Mesenchymal stem cell (in vitro differentiated cells and primary cell): Measurements from ENCODE around the gene RAB11FIP4.

Source experiments
- DNase-seq: peaks from one replicate; pipeline ENCODE4 v3.0.0-alpha.2; 2013
- H2AFZ ChIP-seq: one replicate; pipeline ENCODE4 v1.6.1; 2013; ENCODE audit warnings: low read depth, mild to moderate bottlenecking, control low read depth, inconsistent platforms, low read length, moderate library complexity
- H2AK5ac ChIP-seq: 2 replicates; pipeline ENCODE4 v1.6.1; 2013; ENCODE audit warnings: low read length, moderate library complexity, mild to moderate bottlenecking, inconsistent platforms; ENCODE audit not compliant: severe bottlenecking
- H2BK120ac ChIP-seq: one replicate; pipeline ENCODE4 v1.6.1; 2013; ENCODE audit warnings: low read depth, mild to moderate bottlenecking, inconsistent platforms, low read length, moderate library complexity
- H2BK12ac ChIP-seq, 2 experiments: one replicate each; pipeline ENCODE4 v1.6.1; 2013; ENCODE audit warnings: inconsistent platforms in 2 of 2, low read length in 2 of 2, mild to moderate bottlenecking in 2 of 2, moderate library complexity in 2 of 2, control low read depth in 1 of 2
- H2BK15ac ChIP-seq: one replicate; pipeline ENCODE4 v1.6.1; 2013; ENCODE audit warnings: mild to moderate bottlenecking, low read depth, inconsistent platforms; ENCODE audit not compliant: poor library complexity, severe bottlenecking
- H2BK5ac ChIP-seq: 2 replicates; pipeline ENCODE4 v1.6.1; 2013; ENCODE audit warnings: low read depth, mild to moderate bottlenecking, low read length, control low read depth, inconsistent platforms; ENCODE audit not compliant: poor library complexity, severe bottlenecking
- H3K14ac ChIP-seq, 2 experiments: one replicate each; pipeline ENCODE4 v1.6.1; 2013; ENCODE audit warnings: inconsistent platforms in 2 of 2, low read length in 2 of 2, control low read depth in 1 of 2, mild to moderate bottlenecking in 1 of 2, moderate library complexity in 1 of 2
- H3K18ac ChIP-seq, 2 experiments: one replicate each; pipeline ENCODE4 v1.6.1; 2013; ENCODE audit warnings: inconsistent platforms in 2 of 2, low read length in 2 of 2, control low read depth in 1 of 2, low read depth in 1 of 2, mild to moderate bottlenecking in 1 of 2
- H3K23ac ChIP-seq, 2 experiments: one replicate each; pipeline ENCODE4 v1.6.1; 2013; ENCODE audit warnings: inconsistent platforms in 2 of 2, low read length in 2 of 2, mild to moderate bottlenecking in 2 of 2, moderate library complexity in 2 of 2, control low read depth in 1 of 2
- H3K27ac ChIP-seq: 2 replicates; pipeline ENCODE4 v1.5.1; 2013; ENCODE audit warnings: mild to moderate bottlenecking, moderate library complexity, low read length, control low read depth, inconsistent platforms; ENCODE audit not compliant: poor library complexity, severe bottlenecking
- H3K27me3 ChIP-seq, 2 experiments: 2 replicates each; pipeline versions ENCODE4 v1.6.1 to v1.7.0; 2013; ENCODE audit warnings: low read length in 2 of 2, mild to moderate bottlenecking in 2 of 2, moderate library complexity in 2 of 2, control low read depth in 1 of 2, inconsistent platforms in 1 of 2; ENCODE audit not compliant: control insufficient read depth in 1 of 2, insufficient read depth in 1 of 2
- H3K36me3 ChIP-seq, 2 experiments: 2 replicates each; pipeline versions ENCODE4 v1.6.1 to v1.7.0; 2013; ENCODE audit warnings: low read length in 2 of 2, control low read depth in 1 of 2, inconsistent platforms in 1 of 2, low read depth in 1 of 2, mild to moderate bottlenecking in 1 of 2; ENCODE audit not compliant: insufficient read depth in 2 of 2, control insufficient read depth in 1 of 2
- H3K4ac ChIP-seq, 2 experiments: one replicate each; pipeline ENCODE4 v1.6.1; 2013; ENCODE audit warnings: inconsistent platforms in 2 of 2, low read length in 2 of 2, mild to moderate bottlenecking in 2 of 2, moderate library complexity in 2 of 2, control low read depth in 1 of 2, low read depth in 1 of 2
- H3K4me1 ChIP-seq: 2 replicates; pipeline ENCODE4 v1.6.1; 2013; ENCODE audit warnings: low read depth, low read length, control low read depth; ENCODE audit not compliant: control insufficient read depth, insufficient read depth
- H3K4me2 ChIP-seq: 2 replicates; pipeline ENCODE4 v1.6.1; 2013; ENCODE audit warnings: low read length, mild to moderate bottlenecking, inconsistent platforms; ENCODE audit not compliant: poor library complexity, severe bottlenecking
- H3K4me3 ChIP-seq, 2 experiments: 2 replicates each; pipeline versions ENCODE4 v1.5.1 to v1.7.0; 2013; ENCODE audit warnings: low read length in 2 of 2, mild to moderate bottlenecking in 2 of 2, control low read depth in 1 of 2, low read depth in 1 of 2; ENCODE audit not compliant: insufficient read depth in 1 of 2
- H3K79me1 ChIP-seq: replicated peaks from 2 replicates; pipeline ENCODE4 v1.6.1; 2013; ENCODE audit warnings: mild to moderate bottlenecking, control low read depth, low read length, inconsistent platforms; ENCODE audit not compliant: poor library complexity, severe bottlenecking
- H3K9ac ChIP-seq: 2 replicates; pipeline ENCODE4 v1.7.0; 2013; ENCODE audit warnings: mild to moderate bottlenecking, low read length, moderate library complexity
- H3K9me3 ChIP-seq: 2 replicates; pipeline ENCODE4 v1.7.0; 2013; ENCODE audit warnings: mild to moderate bottlenecking, low read length; ENCODE audit not compliant: control insufficient read depth
- H4K8ac ChIP-seq: one replicate; pipeline ENCODE4 v1.6.1; 2013; ENCODE audit warnings: inconsistent platforms, mild to moderate bottlenecking, low read length, moderate library complexity
- H4K91ac ChIP-seq: one replicate; pipeline ENCODE4 v1.6.1; 2013; ENCODE audit warnings: mild to moderate bottlenecking, low read length, inconsistent platforms
- WGBS: methylation state at CpG from one replicate; pipeline ENCODE4 v1.1.7; 2013; ENCODE audit warnings: mixed read lengths; 5-methylcytosine and 5-hydroxymethylcytosine counted together

The RAB11FIP4 gene

GRCh38 chr17:31398381-31399311 lies 7.2 kb downstream of the RAB11FIP4 start:
- no peak overlapping the region for H3K4me3 ChIP-seq
- H3K23ac ChIP-seq, result no peak overlapping the region
- no peak overlapping the region for H2BK120ac ChIP-seq
- no peaks in the 10 kb centered on the region for H3K79me1 ChIP-seq
- H2BK5ac ChIP-seq, result no peak overlapping the region
- DNase-seq, result no peak
- no peaks in the 10 kb centered on the region for H3K36me3 ChIP-seq
- H3K27ac ChIP-seq, result no peak overlapping the region
- H3K4me1 ChIP-seq, result peaks cover 2% of the 10 kb centered on the region
- H3K27me3 ChIP-seq, result peaks cover 48 to 53% of the 10 kb centered on the region in 2 experiments
- H2AFZ ChIP-seq, result no peak overlapping the region
- H3K4me2 ChIP-seq, result no peak overlapping the region
- H4K8ac ChIP-seq, result no peak overlapping the region
- H3K18ac ChIP-seq, result no peak overlapping the region
- no peak overlapping the region for H2AK5ac ChIP-seq
- H3K4ac ChIP-seq, result no peak overlapping the region
- H3K14ac ChIP-seq, result peak overlapping the region in 1 of 2 experiments; percentile 71
- no peaks in the 10 kb centered on the region for H3K9me3 ChIP-seq
- 88% methylated on average over 21 of the region's 21 CpGs for whole genome bisulfite sequencing
- no peak overlapping the region for H2BK15ac ChIP-seq
- H2BK12ac ChIP-seq, result no peak overlapping the region
- H3K9ac ChIP-seq, result no peak overlapping the region
- no peak overlapping the region for H4K91ac ChIP-seq

- H3K23ac ChIP-seq, result no peak overlapping the region
- no peak overlapping the region for H3K14ac ChIP-seq
- no peak overlapping the region for H2BK15ac ChIP-seq
- H3K4me1 ChIP-seq, result peaks cover 2% of the 10 kb centered on the region
- H3K79me1 ChIP-seq, result no peaks in the 10 kb centered on the region
- no peak overlapping the region for H4K91ac ChIP-seq
- H2AFZ ChIP-seq, result no peak overlapping the region
- H3K36me3 ChIP-seq, result no peaks in the 10 kb centered on the region
- no peak overlapping the region for H2BK120ac ChIP-seq
- WGBS, result 77% methylated on average over 9 of the region's 11 CpGs
- no peak overlapping the region for H3K4me2 ChIP-seq
- H3K27me3 ChIP-seq, result peaks cover 44 to 54% of the 10 kb centered on the region in 2 experiments
- no peak overlapping the region for H3K27ac ChIP-seq
- no peaks in the 10 kb centered on the region for H3K9me3 ChIP-seq
- H3K4ac ChIP-seq, result no peak overlapping the region
- H2BK5ac ChIP-seq, result no peak overlapping the region
- no peak overlapping the region for H2BK12ac ChIP-seq
- no peak overlapping the region for H4K8ac ChIP-seq
- no peak overlapping the region for H3K4me3 ChIP-seq
- DNase-seq, result no peak
- H2AK5ac ChIP-seq, result no peak overlapping the region
- H3K9ac ChIP-seq, result no peak overlapping the region
- no peak overlapping the region for H3K18ac ChIP-seq
These were observed 9.0 kb downstream of the RAB11FIP4 start for GRCh38 chr17:31400481-31400950.

- H4K8ac ChIP-seq, result no peak overlapping the region
- H2BK15ac ChIP-seq, result no peak overlapping the region
- no peak overlapping the region for H3K18ac ChIP-seq
- H3K14ac ChIP-seq, result no peak overlapping the region
- H3K4me3 ChIP-seq, result no peak overlapping the region
- no peak overlapping the region for H3K4ac ChIP-seq
- peaks cover 2% of the 10 kb centered on the region for H3K4me1 ChIP-seq
- H4K91ac ChIP-seq, result no peak overlapping the region
- H3K9me3 ChIP-seq, result no peaks in the 10 kb centered on the region
- H3K27me3 ChIP-seq, result peaks cover 44 to 59% of the 10 kb centered on the region in 2 experiments
- DNase-seq, result no peak
- no peak overlapping the region for H2BK5ac ChIP-seq
- H3K36me3 ChIP-seq, result no peaks in the 10 kb centered on the region
- H2AFZ ChIP-seq, result no peak overlapping the region
- no peak overlapping the region for H3K4me2 ChIP-seq
- H3K27ac ChIP-seq, result no peak overlapping the region
- 88% methylated on average over 11 of the region's 11 CpGs for WGBS
- no peak overlapping the region for H2AK5ac ChIP-seq
- no peak overlapping the region for H2BK12ac ChIP-seq
- no peak overlapping the region for H2BK120ac ChIP-seq
- H3K9ac ChIP-seq, result no peak overlapping the region
- no peak overlapping the region for H3K23ac ChIP-seq
- no peaks in the 10 kb centered on the region for H3K79me1 ChIP-seq
These were observed 10.2 kb downstream of the RAB11FIP4 start for GRCh38 chr17:31401456-31402254.
